ENCODE measurements around the gene NUP42. TPM values are rescaled to one million over a fixed set of nuclear protein-coding genes. Genes with fewer than 3 reads are reported as not detected.
"Not testable (repeated sequence)": the region's sequence is repeated elsewhere in the genome, so short reads cannot be mapped to it uniquely, and the experiment has no call there.

The NUP42 gene
- 10 to 100 TPM; 20.7 to 20.8 TPM for total RNA-seq
- long read RNA-seq, donor 1, partial matches to known transcripts, result 1 of 4 reads
- long read RNA-seq, donor 1, other reads (novel, unspliced or antisense), result 1 of 4 reads
- long read RNA-seq, donor 2, transcript NUPL2-201 (7 exons, 1,795 nt), result major isoform, 24 of 35 reads
- long read RNA-seq, donor 2, partial matches to known transcripts, result 2 of 35 reads
- long read RNA-seq, donor 2, other reads (novel, unspliced or antisense), result 4 of 35 reads

- peak; percentile 99 for DNase-seq (ENCODE audit: low spot score)
- intact Hi-C loops (cut with DNase I), result loop anchor here in 1 of 2 donors (10.0 kb wide), 1 partner anchor 93 kb away; no protein-coding TSS in a partner anchor
Measured at GRCh38 chr7:23181684-23182553, at the start of gene NUP42. TSS of gene NUP42 (plus strand) at chr7:23182048. CDS start at chr7:23182086, 38 bp downstream.

DNA sequence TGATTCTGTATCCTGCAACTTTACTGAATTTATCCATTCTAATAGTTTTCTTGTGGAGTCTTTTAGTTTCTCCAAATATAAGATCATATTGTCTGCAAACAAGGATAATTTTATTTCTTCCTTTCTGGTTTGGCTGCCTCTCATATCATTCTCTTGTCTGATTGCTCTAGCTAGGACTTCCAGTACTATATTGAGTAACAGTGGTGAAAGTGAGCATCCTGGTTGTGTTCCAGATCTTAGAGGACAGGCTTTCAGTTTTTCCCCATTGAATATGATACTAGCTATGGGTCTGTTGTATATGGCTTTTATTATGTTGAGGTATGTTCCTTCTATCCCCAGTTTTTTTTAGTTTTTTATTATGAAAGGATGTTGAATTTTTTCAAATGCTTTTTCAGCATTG lies 48.1 kb upstream of the NUP42 start:
- intact Hi-C loops (cut with DNase I), result no loop called here
- DNase-seq (ENCODE audit: low spot score), result no peak

- no peak for DNase-seq (ENCODE audit: low spot score)
- intact Hi-C loops (cut with DNase I), result no loop called here
Measured at GRCh38 chr7:23135755-23136154, 46.1 kb upstream of the NUP42 start.

- DNase-seq (ENCODE audit: low spot score), result no peak
- intact Hi-C loops (cut with DNase I), result no loop called here
Measured at GRCh38 chr7:23136216-23136615, 45.6 kb upstream of the NUP42 start.

- intact Hi-C loops (cut with DNase I), result no loop called here
- DNase-seq (ENCODE audit: low spot score), result no peak
Measured at GRCh38 chr7:23157679-23158078, 24.2 kb upstream of the NUP42 start.

DNA sequence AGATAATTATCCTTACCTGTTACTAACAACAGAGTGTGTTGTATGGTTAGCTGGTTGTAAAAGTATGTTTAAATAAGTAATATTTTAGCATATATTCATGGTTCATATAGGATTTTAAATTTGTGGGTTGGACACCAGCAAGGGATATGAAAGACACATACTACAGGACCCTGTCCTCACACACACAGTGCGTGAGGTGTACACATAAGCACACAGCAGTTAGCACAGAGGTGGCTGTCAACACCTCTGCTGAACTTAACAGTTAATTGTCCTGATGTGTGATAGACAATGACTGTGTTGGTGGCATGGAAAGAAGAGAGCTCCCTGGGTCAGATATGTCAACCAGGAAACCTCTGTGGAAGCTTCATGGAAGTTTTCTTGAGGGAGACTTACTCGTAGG lies 23.3 kb upstream of the NUP42 start:
- intact Hi-C loops (cut with DNase I), result no loop called here

GRCh38 chr7:23161482-23161881 lies 20.4 kb upstream of the NUP42 start:
- intact Hi-C loops (cut with DNase I), result no loop called here
- no peak for DNase-seq (ENCODE audit: low spot score)

More for the DNA sequence above, 23.3 kb upstream of the NUP42 start:
- no peak for DNase-seq (ENCODE audit: low spot score)

DNA sequence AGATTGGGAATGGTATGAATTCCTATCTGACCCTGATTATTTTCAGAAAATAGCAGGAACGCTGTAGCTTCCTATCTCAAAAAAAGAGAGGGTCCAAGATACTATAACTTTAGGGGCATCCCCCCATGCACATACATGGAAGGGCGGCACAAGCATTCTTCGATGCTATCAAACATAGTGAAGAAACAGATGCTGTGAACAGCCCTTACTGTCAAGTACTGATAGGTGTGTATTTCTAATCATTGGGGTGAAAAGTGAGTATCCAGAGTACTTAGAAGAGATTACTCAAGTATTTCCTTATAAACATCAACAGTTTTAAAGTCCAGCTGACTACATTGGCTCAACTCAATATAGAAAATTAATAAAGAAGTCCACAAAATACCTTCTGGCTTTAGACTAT lies 17.0 kb upstream of the NUP42 start:
- intact Hi-C loops (cut with DNase I), result no loop called here

GRCh38 chr7:23165316-23165715 lies 16.5 kb upstream of the NUP42 start:
- no peak for DNase-seq (ENCODE audit: low spot score)
- intact Hi-C loops (cut with DNase I), result no loop called here

More for the DNA sequence above, 17.0 kb upstream of the NUP42 start:
- no peak for DNase-seq (ENCODE audit: low spot score)

- DNase-seq (ENCODE audit: low spot score), result no peak
- intact Hi-C loops (cut with DNase I), result no loop called here
Measured at GRCh38 chr7:23167691-23168090, 14.2 kb upstream of the NUP42 start.

GRCh38 chr7:23168111-23168885 lies 13.6 kb upstream of the NUP42 start:
- intact Hi-C loops (cut with DNase I), result no loop called here
- no peak for DNase-seq (ENCODE audit: low spot score)

- intact Hi-C loops (cut with DNase I), result loop anchor here in 1 of 2 donors (5.0 kb wide), 1 partner anchor 619 kb away; no protein-coding TSS in a partner anchor
- no peak for DNase-seq (ENCODE audit: low spot score)
Measured at GRCh38 chr7:23175938-23176337, 5.9 kb upstream of the NUP42 start.

DNA sequence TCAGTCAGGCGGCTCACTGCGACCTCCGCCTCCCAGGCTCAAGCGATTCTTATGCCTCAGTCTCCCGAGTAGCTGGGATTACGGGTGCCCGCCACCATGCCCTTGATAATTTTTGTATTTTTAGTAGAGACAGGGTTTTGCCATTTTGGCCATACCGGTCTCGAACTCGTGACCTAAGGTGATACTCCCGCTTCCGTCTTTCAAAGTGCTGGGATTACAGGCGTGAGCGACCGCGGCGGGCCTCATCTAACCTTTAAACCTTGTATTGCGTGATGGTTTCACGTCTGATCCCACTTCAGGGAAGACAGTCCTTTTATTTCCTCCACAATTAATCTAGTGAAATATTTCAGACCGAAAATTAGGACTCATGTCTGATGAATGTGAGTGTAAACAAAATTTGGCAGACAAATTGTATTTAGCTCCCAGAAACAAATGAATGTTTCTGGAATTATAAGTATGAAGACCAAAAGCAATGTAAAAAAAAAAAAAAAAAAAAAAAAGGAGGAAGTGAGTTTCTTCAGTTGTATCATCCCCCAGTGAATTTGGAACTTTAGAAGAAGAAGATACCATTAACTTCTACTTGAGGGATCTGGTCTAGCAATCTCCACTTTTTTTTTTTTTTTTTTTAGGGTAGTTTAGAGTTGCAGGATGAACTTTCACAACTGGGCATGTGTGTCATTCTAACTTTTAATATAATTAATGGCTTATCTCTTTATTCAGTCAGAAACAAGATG lies 1.6 kb downstream of the NUP42 start:
- DNase-seq (ENCODE audit: low spot score), result no peak
- intact Hi-C loops (cut with DNase I), result loop anchor here in 1 of 2 donors (10.0 kb wide), 1 partner anchor 91 kb away; no protein-coding TSS in a partner anchor

GRCh38 chr7:23184291-23184690 lies 2.4 kb downstream of the NUP42 start:
- intact Hi-C loops (cut with DNase I), result loop anchor here in 1 of 2 donors (10.0 kb wide), 1 partner anchor 91 kb away; no protein-coding TSS in a partner anchor
- no peak for DNase-seq (ENCODE audit: low spot score)

GRCh38 chr7:23184709-23185359 lies 3.0 kb downstream of the NUP42 start:
- no peak for DNase-seq (ENCODE audit: low spot score)
- intact Hi-C loops (cut with DNase I), result loop anchor here in 1 of 2 donors (10.0 kb wide), 1 partner anchor 90 kb away; no protein-coding TSS in a partner anchor

GRCh38 chr7:23185980-23186379 lies 4.1 kb downstream of the NUP42 start:
- no peak for DNase-seq (ENCODE audit: low spot score)
- intact Hi-C loops (cut with DNase I), result loop anchor here in 1 of 2 donors (10.0 kb wide), 1 partner anchor 89 kb away; no protein-coding TSS in a partner anchor

GRCh38 chr7:23191022-23191421 lies 9.2 kb downstream of the NUP42 start:
- intact Hi-C loops (cut with DNase I), result loop anchor here in 1 of 2 donors (5.0 kb wide), 1 partner anchor 1511 kb away; no protein-coding TSS in a partner anchor
- no peak for DNase-seq (ENCODE audit: low spot score)

DNA sequence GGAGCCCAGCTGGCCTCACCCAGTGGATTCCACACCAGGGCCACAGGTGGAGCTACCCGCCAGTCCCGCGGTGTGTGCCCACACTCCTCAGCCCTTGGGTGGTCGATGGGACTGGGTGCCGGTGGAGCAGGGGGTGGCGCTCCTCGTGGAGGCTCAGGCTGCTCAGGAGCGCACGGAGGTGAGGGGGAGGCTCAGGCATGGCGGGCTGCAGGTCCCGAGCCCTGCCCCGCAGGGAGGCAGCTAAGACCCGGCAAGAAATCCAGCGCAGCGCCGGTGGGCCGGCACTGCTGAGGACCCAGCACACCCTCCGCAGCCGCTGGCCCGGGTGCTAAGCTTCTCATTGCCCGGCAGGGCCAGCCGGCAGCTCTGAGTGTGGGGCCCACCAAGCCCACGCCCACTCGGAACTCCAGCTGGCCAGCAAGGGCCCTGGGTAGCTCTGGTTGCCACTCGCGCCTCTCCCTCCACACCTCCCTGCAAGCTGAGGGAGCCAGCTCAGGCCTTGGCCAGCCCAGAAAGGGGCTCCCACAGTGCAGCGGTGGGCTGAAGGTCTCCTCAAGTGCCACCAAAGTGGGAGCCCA lies 11.9 kb downstream of the NUP42 start:
- not testable (repeated sequence) for DNase-seq (ENCODE audit: low spot score)
- intact Hi-C loops (cut with DNase I), result loop anchor here in 1 of 2 donors (5.0 kb wide), 1 partner anchor 1509 kb away; no protein-coding TSS in a partner anchor

All from posterior vena cava (tissue), 2 donors.